ENCODE measurements around the gene CCL22.

The CCL22 gene

DNA sequence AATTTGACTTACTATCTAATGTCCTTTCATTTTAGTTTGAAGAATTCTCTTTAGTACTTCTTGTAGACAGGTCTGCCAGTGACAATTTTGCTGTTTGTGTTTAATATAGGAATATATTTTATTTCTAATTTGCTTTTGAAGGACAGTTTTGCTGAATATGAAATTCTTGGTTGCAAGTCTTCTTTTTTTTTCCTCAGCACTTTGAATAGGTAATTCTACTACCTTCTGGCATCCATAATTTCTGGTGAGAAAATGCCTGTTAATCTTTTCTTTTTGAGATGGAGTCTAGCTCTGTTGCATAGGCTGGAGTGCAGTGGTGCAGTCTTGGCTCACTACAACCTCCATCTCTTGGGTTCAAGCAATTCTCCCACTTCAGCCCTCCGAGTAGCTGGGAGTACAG is 25.2 kb upstream of the CCL22 start:
- Histone ChIP-seq H2BK12ac (ENCODE audit: low read length) (no peak overlapping the region), H2BK15ac (ENCODE audit: low read length) (no peak overlapping the region), H2BK5ac (ENCODE audit: low read length) (no peak overlapping the region), H3K23ac (ENCODE audit: low read depth, low read length, poor library complexity) (no peak overlapping the region), H3K4me3 (ENCODE audit: low read length in 2 of 2) (no peak overlapping the region), H3K9ac (ENCODE audit: low read depth, low read length, poor library complexity) (no peak overlapping the region), H3K4me1 (ENCODE audit: control insufficient read depth in 2 of 2, insufficient read depth in 1 of 2, low read depth in 1 of 2, low read length in 2 of 2) (no peaks in the 10 kb centered on the region), H3K4me2 (ENCODE audit: insufficient read depth, low read length, poor library complexity, severe bottlenecking) (no peak overlapping the region), H4K91ac (ENCODE audit: low read depth, low read length, poor library complexity) (no peak overlapping the region), H3K27me3 (ENCODE audit: control insufficient read depth in 3 of 3, insufficient read depth in 3 of 3, low read depth in 1 of 3, low read length in 3 of 3) (peaks cover 0 to 4% (median 0%) of the 10 kb centered on the region in 3 experiments), H3K18ac (ENCODE audit: low read length) (no peak overlapping the region), H2AFZ (ENCODE audit: low read length) (no peak overlapping the region), H2BK120ac (ENCODE audit: low read depth, low read length) (no peak overlapping the region), H3K27ac (replicated peaks; ENCODE audit: low read length) (no peak overlapping the region), H3K14ac (ENCODE audit: low read length) (no peak overlapping the region), H3K4ac (ENCODE audit: low read length) (no peak overlapping the region), H4K8ac (ENCODE audit: low read depth, low read length) (no peak overlapping the region), H3K36me3 (replicated peaks in 1 of 2; ENCODE audit: control insufficient read depth in 2 of 2, insufficient read depth in 2 of 2, low read length in 2 of 2) (no peaks in the 10 kb centered on the region), H3K9me3 (replicated peaks in 1 of 2; ENCODE audit: control insufficient read depth in 2 of 2, insufficient read depth in 1 of 2, low read depth in 1 of 2, low read length in 2 of 2) (no peaks in the 10 kb centered on the region), H3K79me1 (ENCODE audit: low read depth, low read length) (no peaks in the 10 kb centered on the region), H2AK5ac (ENCODE audit: low read depth, low read length) (no peak overlapping the region)
- no CpG with 5 or more reads among the region's 1 CpG for WGBS, 2 donors (ENCODE audit: extremely low coverage in 2 of 2, insufficient read length in 2 of 2, insufficient replicate concordance in 1 of 2)
- no peak for DNase-seq (ENCODE audit: low spot score)

DNA sequence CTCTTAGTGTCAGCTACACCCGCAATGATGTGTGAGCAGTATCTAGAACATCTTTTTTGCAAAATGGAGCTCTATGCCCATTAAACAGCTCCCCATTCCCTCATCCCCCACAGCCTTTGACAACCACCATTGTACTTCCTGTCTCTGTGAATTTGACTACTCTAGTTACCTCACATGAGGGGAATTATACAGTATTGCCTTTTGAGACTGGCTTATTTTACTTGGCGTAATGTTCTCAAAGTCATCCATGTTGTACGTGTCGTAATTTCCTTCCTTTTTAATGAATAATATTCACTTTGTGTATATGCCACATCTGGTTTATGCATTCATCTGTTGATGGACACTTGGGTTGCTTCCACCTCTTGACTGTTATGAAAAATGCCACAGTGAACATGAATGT is 23.2 kb upstream of the CCL22 start:
- Histone ChIP-seq H3K27ac (replicated peaks; ENCODE audit: low read length) (no peak overlapping the region), H3K23ac (ENCODE audit: low read depth, low read length, poor library complexity) (no peak overlapping the region), H3K4me1 (ENCODE audit: control insufficient read depth in 2 of 2, insufficient read depth in 1 of 2, low read depth in 1 of 2, low read length in 2 of 2) (peaks cover 0 to 3% of the 10 kb centered on the region in 2 donors), H2BK120ac (ENCODE audit: low read depth, low read length) (no peak overlapping the region), H2BK15ac (ENCODE audit: low read length) (no peak overlapping the region), H2AFZ (ENCODE audit: low read length) (no peak overlapping the region), H3K18ac (ENCODE audit: low read length) (no peak overlapping the region), H3K4me3 (ENCODE audit: low read length in 2 of 2) (no peak overlapping the region), H4K8ac (ENCODE audit: low read depth, low read length) (no peak overlapping the region), H3K14ac (ENCODE audit: low read length) (no peak overlapping the region), H3K9ac (ENCODE audit: low read depth, low read length, poor library complexity) (no peak overlapping the region), H3K4ac (ENCODE audit: low read length) (no peak overlapping the region), H2BK12ac (ENCODE audit: low read length) (no peak overlapping the region), H2AK5ac (ENCODE audit: low read depth, low read length) (no peak overlapping the region), H3K79me1 (ENCODE audit: low read depth, low read length) (no peaks in the 10 kb centered on the region), H3K4me2 (ENCODE audit: insufficient read depth, low read length, poor library complexity, severe bottlenecking) (no peak overlapping the region), H3K9me3 (replicated peaks in 1 of 2; ENCODE audit: control insufficient read depth in 2 of 2, insufficient read depth in 1 of 2, low read depth in 1 of 2, low read length in 2 of 2) (no peaks in the 10 kb centered on the region), H3K36me3 (replicated peaks in 1 of 2; ENCODE audit: control insufficient read depth in 2 of 2, insufficient read depth in 2 of 2, low read length in 2 of 2) (no peaks in the 10 kb centered on the region), H4K91ac (ENCODE audit: low read depth, low read length, poor library complexity) (no peak overlapping the region), H3K27me3 (ENCODE audit: control insufficient read depth in 3 of 3, insufficient read depth in 3 of 3, low read depth in 1 of 3, low read length in 3 of 3) (peaks cover 0 to 4% (median 0%) of the 10 kb centered on the region in 3 experiments), H2BK5ac (ENCODE audit: low read length) (no peak overlapping the region)
- DNase-seq (ENCODE audit: low spot score): no peak
- WGBS, 2 donors (ENCODE audit: extremely low coverage in 2 of 2, insufficient read length in 2 of 2, insufficient replicate concordance in 1 of 2): no CpG with 5 or more reads among the region's 4 CpGs

DNA sequence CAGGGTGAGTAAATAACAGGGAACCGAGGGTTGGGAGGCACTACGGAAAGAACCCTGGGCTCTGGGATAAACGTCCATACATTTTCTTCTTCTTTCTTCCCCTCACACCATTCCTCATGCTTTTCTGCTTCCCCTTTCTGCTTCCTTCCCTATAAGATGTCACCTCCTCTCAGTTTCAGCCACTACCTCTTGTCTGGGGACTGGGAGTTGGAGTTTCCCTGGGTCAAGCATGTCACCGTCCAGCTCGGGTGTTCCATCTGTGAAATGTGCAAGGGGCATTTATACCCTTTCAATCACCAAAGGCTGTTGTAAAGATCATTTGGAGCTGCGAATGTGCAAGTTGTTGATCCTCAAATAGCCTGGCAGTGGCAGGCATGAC is 17.5 kb upstream of the CCL22 start:
- Histone ChIP-seq H2BK15ac (ENCODE audit: low read length) (no peak overlapping the region), H2BK5ac (ENCODE audit: low read length) (no peak overlapping the region), H3K79me1 (ENCODE audit: low read depth, low read length) (no peaks in the 10 kb centered on the region), H3K27me3 (ENCODE audit: control insufficient read depth in 3 of 3, insufficient read depth in 3 of 3, low read depth in 1 of 3, low read length in 3 of 3) (no peaks in the 10 kb centered on the region), H2AFZ (ENCODE audit: low read length) (no peak overlapping the region), H3K14ac (ENCODE audit: low read length) (no peak overlapping the region), H3K4ac (ENCODE audit: low read length) (no peak overlapping the region), H3K4me2 (ENCODE audit: insufficient read depth, low read length, poor library complexity, severe bottlenecking) (no peak overlapping the region), H2BK120ac (ENCODE audit: low read depth, low read length) (no peak overlapping the region), H4K91ac (ENCODE audit: low read depth, low read length, poor library complexity) (no peak overlapping the region), H3K4me1 (ENCODE audit: control insufficient read depth in 2 of 2, insufficient read depth in 1 of 2, low read depth in 1 of 2, low read length in 2 of 2) (peaks cover 0 to 5% of the 10 kb centered on the region in 2 donors), H3K18ac (ENCODE audit: low read length) (peak overlapping the region; percentile 72), H3K9ac (ENCODE audit: low read depth, low read length, poor library complexity) (no peak overlapping the region), H3K4me3 (ENCODE audit: low read length in 2 of 2) (no peak overlapping the region), H4K8ac (ENCODE audit: low read depth, low read length) (no peak overlapping the region), H3K9me3 (replicated peaks in 1 of 2; ENCODE audit: control insufficient read depth in 2 of 2, insufficient read depth in 1 of 2, low read depth in 1 of 2, low read length in 2 of 2) (no peaks in the 10 kb centered on the region), H3K27ac (replicated peaks; ENCODE audit: low read length) (no peak overlapping the region), H3K23ac (ENCODE audit: low read depth, low read length, poor library complexity) (no peak overlapping the region), H2BK12ac (ENCODE audit: low read length) (no peak overlapping the region), H2AK5ac (ENCODE audit: low read depth, low read length) (no peak overlapping the region), H3K36me3 (replicated peaks in 1 of 2; ENCODE audit: control insufficient read depth in 2 of 2, insufficient read depth in 2 of 2, low read length in 2 of 2) (no peaks in the 10 kb centered on the region)
- no CpG with 5 or more reads among the region's 6 CpGs for WGBS, 2 donors (ENCODE audit: extremely low coverage in 2 of 2, insufficient read length in 2 of 2, insufficient replicate concordance in 1 of 2)
- no peak for DNase-seq (ENCODE audit: low spot score)

DNA sequence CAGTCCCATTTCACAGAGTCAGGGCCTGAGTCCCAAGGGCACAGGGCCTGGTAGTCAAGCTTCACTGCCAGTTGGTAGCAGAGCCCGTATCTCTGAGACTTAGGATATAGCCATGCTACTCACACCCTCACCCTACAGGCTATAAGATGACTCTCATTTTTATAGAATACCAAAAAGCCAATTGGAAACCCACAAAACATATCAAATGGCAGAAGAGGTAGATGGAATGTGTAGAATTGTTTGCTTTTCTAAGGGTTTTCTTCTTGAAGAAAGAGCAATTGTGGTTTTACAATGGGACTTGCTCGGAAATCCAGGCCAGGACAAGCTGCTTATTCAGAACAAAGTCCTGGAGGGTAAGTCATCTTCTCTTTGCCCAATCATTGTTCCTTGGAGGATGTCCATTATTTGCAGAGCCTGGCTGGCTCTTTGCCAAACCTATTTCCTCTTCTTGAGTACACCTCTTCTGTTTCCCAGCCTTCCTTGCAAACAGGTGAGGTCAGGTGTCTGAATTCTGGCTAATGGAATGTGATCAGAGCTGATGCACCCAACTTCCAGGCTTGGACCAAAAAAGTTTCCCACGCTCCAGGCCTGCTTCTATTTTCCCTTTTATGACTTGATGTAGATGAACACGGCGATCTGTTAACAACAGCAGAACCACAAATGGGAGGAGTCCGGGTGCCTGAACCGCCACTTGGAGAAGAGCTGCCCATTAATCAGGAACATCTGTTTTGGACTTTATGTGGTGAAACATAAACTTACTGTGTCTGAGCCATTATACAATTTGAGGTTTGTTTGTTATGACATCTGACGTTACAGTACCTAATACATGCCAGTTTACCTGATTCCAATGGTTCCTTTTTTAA is 16.9 kb upstream of the CCL22 start:
- Histone ChIP-seq H4K91ac (ENCODE audit: low read depth, low read length, poor library complexity) (no peak overlapping the region), H2BK5ac (ENCODE audit: low read length) (no peak overlapping the region), H3K4ac (ENCODE audit: low read length) (no peak overlapping the region), H2AK5ac (ENCODE audit: low read depth, low read length) (no peak overlapping the region), H3K4me1 (ENCODE audit: control insufficient read depth in 2 of 2, insufficient read depth in 1 of 2, low read depth in 1 of 2, low read length in 2 of 2) (peaks cover 0 to 5% of the 10 kb centered on the region in 2 donors), H3K9ac (ENCODE audit: low read depth, low read length, poor library complexity) (no peak overlapping the region), H4K8ac (ENCODE audit: low read depth, low read length) (no peak overlapping the region), H2BK12ac (ENCODE audit: low read length) (no peak overlapping the region), H3K14ac (ENCODE audit: low read length) (no peak overlapping the region), H3K18ac (ENCODE audit: low read length) (peak overlapping the region; percentile 72), H3K27ac (replicated peaks; ENCODE audit: low read length) (no peak overlapping the region), H3K9me3 (replicated peaks in 1 of 2; ENCODE audit: control insufficient read depth in 2 of 2, insufficient read depth in 1 of 2, low read depth in 1 of 2, low read length in 2 of 2) (no peaks in the 10 kb centered on the region), H3K4me2 (ENCODE audit: insufficient read depth, low read length, poor library complexity, severe bottlenecking) (no peak overlapping the region), H2BK120ac (ENCODE audit: low read depth, low read length) (no peak overlapping the region), H3K79me1 (ENCODE audit: low read depth, low read length) (no peaks in the 10 kb centered on the region), H3K36me3 (replicated peaks in 1 of 2; ENCODE audit: control insufficient read depth in 2 of 2, insufficient read depth in 2 of 2, low read length in 2 of 2) (no peaks in the 10 kb centered on the region), H3K27me3 (ENCODE audit: control insufficient read depth in 3 of 3, insufficient read depth in 3 of 3, low read depth in 1 of 3, low read length in 3 of 3) (no peaks in the 10 kb centered on the region), H3K23ac (ENCODE audit: low read depth, low read length, poor library complexity) (no peak overlapping the region), H2BK15ac (ENCODE audit: low read length) (no peak overlapping the region), H2AFZ (ENCODE audit: low read length) (no peak overlapping the region), H3K4me3 (ENCODE audit: low read length in 2 of 2) (no peak overlapping the region)
- DNase-seq (ENCODE audit: low spot score): no peak
- no CpG with 5 or more reads among the region's 8 CpGs for WGBS, 2 donors (ENCODE audit: extremely low coverage in 2 of 2, insufficient read length in 2 of 2, insufficient replicate concordance in 1 of 2)
